Measurements from ENCODE around the gene PCGF3.

PCGF3 gene

DNA sequence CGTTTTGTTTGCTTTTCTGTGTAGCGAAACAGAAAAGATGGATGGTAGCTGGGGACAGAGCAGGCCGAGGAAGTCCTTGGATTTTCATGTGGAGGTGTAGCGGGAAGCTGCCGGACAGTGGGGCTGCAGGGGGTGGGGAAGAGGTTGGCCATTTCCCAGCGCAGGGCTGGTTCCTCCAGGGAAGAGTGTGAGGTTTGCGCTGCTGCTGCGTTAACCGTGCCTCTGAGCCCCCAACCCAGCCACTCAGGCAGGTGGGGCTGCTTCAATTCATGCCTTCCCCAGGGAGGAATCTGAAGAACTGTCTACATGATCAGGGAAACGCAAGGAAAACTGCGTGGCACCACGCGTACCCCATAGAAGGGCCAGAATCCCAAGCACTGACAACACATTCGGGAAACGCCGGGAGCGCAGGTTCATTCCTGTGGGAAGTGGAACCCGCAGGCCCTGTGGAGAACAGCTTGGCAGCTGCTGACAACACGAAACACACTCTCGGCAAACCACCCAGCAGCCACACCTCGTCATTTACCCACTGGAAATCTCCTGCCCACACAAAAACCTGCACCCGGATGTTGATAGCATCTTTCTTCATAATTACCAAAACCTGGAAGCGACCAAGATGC lies 57.7 kb downstream of the PCGF3 start (continued):
- TF ChIP-seq, protein P1, sequence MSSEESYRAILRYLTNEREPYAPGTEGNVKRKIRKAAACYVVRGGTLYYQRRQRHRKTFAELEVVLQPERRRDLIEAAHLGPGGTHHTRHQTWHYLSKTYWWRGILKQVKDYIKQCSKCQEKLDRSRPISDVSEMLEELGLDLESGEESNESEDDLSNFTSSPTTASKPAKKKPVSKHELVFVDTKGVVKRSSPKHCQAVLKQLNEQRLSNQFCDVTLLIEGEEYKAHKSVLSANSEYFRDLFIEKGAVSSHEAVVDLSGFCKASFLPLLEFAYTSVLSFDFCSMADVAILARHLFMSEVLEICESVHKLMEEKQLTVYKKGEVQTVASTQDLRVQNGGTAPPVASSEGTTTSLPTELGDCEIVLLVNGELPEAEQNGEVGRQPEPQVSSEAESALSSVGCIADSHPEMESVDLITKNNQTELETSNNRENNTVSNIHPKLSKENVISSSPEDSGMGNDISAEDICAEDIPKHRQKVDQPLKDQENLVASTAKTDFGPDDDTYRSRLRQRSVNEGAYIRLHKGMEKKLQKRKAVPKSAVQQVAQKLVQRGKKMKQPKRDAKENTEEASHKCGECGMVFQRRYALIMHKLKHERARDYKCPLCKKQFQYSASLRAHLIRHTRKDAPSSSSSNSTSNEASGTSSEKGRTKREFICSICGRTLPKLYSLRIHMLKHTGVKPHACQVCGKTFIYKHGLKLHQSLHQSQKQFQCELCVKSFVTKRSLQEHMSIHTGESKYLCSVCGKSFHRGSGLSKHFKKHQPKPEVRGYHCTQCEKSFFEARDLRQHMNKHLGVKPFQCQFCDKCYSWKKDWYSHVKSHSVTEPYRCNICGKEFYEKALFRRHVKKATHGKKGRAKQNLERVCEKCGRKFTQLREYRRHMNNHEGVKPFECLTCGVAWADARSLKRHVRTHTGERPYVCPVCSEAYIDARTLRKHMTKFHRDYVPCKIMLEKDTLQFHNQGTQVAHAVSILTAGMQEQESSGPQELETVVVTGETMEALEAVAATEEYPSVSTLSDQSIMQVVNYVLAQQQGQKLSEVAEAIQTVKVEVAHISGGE (tag by site-specific recombination; conservative IDR thresholded peaks at IDR 0.05; ENCODE audit: low read depth): no peak
- TF ChIP-seq ZNF416 (tag by site-specific recombination; IDR thresholded peaks at IDR 0.05): no peak

DNA sequence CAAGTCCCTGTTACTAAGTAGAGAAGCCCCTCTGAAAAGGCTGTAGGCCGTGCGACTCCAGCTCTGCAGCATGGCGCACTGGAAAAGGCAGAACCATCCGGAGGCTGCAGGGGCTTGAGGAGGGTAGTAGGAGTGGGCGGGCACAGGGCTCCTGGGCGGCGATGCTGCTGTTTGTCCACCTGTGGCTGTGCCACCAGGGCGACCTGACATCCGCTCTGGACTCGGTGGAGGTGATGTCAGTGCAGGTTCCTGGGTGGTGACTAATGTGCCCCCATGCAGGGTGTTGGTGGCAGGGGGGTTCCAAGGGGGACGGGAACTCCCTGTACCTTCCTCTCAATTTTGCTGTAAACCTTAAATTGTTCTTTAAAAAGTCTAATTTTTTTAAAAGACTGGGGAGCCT lies 58.3 kb downstream of the PCGF3 start:
- Histone ChIP-seq H3K4me3 (ENCODE audit: low read depth, low read length) (no peak overlapping the region), H3K4me1 (ENCODE audit: control insufficient read depth, insufficient read depth, low read length) (no peaks in the 10 kb centered on the region), H3K36me3 (ENCODE audit: control insufficient read depth in 2 of 2, insufficient read depth in 1 of 2, low read length in 2 of 2) (peaks cover 0 to 72% of the 10 kb centered on the region in 2 experiments; a peak in 1 of 3 replicates), H3K27ac (ENCODE audit: extremely low read depth, low read depth, low read length) (no peak overlapping the region), H3K9me3 (ENCODE audit: control insufficient read depth, insufficient read depth, low read depth, low read length) (no peaks in the 10 kb centered on the region)
- TF ChIP-seq ZNF155 (tag by site-specific recombination; IDR thresholded peaks at IDR 0.05): no peak
- TF ChIP-seq ZNF221 (tag by site-specific recombination; IDR thresholded peaks at IDR 0.05; ENCODE audit: borderline replicate concordance): no peak
- no peak for TF ChIP-seq GLI4 (tag by site-specific recombination; IDR thresholded peaks at IDR 0.05)
- TF ChIP-seq SCRT1 (tag by site-specific recombination; IDR thresholded peaks at IDR 0.05; ENCODE audit: borderline replicate concordance): no peak
- TF ChIP-seq ZNF140 (tag by site-specific recombination; IDR thresholded peaks at IDR 0.05): no peak
- no peak for TF ChIP-seq ZBTB7A (tag by site-specific recombination; IDR thresholded peaks at IDR 0.05; ENCODE audit: low read depth)
- no peak for TF ChIP-seq ZBTB48 (tag by site-specific recombination; IDR thresholded peaks at IDR 0.05)
- TF ChIP-seq GLIS1 (tag by site-specific recombination; IDR thresholded peaks at IDR 0.05): peak; percentile 17; the same call in 1 of the 2 replicates
- TF ChIP-seq ZNF121 (tag by site-specific recombination; IDR thresholded peaks at IDR 0.05): no peak
- ChIA-PET POLR2A (no interaction called here), CTCF (no interaction called here)

DNA sequence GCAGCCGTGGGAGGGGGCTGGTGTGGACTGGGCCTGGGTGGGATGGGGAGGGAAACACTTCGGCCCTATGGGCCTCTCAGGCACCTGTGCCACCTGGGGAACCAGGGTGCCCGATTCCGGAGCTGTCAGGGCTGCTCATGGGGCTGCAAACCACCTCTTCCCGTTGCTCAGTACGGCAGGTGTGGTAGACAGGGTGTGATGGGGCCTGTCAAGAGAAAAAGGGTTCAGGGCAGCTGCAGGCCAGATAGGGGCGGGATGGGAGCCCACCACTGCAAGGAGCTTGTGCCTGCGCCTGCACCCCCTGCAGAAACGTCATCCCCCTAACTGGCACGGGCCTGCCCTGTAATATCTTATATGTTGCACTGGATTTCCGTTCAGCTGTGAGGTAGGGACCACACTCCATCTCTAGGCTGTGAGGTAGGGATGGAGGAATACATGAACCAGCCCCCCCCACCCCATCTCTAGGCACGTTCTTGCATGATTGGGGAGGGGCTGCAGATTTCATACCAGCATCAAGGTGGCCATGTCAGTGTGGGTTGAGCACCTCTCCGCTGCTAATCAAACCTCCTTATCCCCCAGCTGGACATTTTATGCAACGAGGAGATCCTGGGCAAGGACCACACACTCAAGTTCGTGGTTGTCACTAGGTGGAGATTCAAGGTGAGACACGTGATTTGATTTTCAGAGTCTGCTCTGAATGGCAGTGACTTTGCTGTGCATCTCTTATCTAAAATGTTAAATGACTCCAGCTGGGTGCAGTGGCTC lies 59.0 kb downstream of the PCGF3 start:
- TF ChIP-seq GFI1B (tag by site-specific recombination; IDR thresholded peaks at IDR 0.05) (no peak), ZNF121 (tag by site-specific recombination; IDR thresholded peaks at IDR 0.05) (no peak), MEIS1 (CRISPR knock-in tag; IDR thresholded peaks at IDR 0.05; ENCODE audit: borderline replicate concordance) (no peak), ZNF529 (tag by site-specific recombination; IDR thresholded peaks at IDR 0.05; ENCODE audit: insufficient replicate concordance) (no peak), ZNF132 (tag by site-specific recombination; IDR thresholded peaks at IDR 0.05; ENCODE audit: borderline replicate concordance) (no peak), GLI2 (tag by site-specific recombination; IDR thresholded peaks at IDR 0.05; ENCODE audit: borderline replicate concordance, low read depth) (no peak), ZNF558 (tag by site-specific recombination; IDR thresholded peaks at IDR 0.05) (no peak), ZNF114 (tag by site-specific recombination; IDR thresholded peaks at IDR 0.05) (no peak), ZNF792 (tag by site-specific recombination; IDR thresholded peaks at IDR 0.05) (no peak), IKZF3 (tag by site-specific recombination; IDR thresholded peaks at IDR 0.05) (no peak), ZNF157 (tag by site-specific recombination; IDR thresholded peaks at IDR 0.05) (no peak), ZNF76 (tag by site-specific recombination; IDR thresholded peaks at IDR 0.05; ENCODE audit: borderline replicate concordance, low read depth) (no peak), ZNF600 (tag by site-specific recombination; IDR thresholded peaks at IDR 0.05) (no peak), GLIS1 (tag by site-specific recombination; IDR thresholded peaks at IDR 0.05) (no peak), ZNF214 (tag by site-specific recombination; IDR thresholded peaks at IDR 0.05; ENCODE audit: borderline replicate concordance) (no peak)
- TF ChIP-seq, protein P2, sequence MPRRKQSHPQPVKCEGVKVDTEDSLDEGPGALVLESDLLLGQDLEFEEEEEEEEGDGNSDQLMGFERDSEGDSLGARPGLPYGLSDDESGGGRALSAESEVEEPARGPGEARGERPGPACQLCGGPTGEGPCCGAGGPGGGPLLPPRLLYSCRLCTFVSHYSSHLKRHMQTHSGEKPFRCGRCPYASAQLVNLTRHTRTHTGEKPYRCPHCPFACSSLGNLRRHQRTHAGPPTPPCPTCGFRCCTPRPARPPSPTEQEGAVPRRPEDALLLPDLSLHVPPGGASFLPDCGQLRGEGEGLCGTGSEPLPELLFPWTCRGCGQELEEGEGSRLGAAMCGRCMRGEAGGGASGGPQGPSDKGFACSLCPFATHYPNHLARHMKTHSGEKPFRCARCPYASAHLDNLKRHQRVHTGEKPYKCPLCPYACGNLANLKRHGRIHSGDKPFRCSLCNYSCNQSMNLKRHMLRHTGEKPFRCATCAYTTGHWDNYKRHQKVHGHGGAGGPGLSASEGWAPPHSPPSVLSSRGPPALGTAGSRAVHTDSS (tag by site-specific recombination; IDR thresholded peaks at IDR 0.05): no peak
- TF ChIP-seq, protein P3, sequence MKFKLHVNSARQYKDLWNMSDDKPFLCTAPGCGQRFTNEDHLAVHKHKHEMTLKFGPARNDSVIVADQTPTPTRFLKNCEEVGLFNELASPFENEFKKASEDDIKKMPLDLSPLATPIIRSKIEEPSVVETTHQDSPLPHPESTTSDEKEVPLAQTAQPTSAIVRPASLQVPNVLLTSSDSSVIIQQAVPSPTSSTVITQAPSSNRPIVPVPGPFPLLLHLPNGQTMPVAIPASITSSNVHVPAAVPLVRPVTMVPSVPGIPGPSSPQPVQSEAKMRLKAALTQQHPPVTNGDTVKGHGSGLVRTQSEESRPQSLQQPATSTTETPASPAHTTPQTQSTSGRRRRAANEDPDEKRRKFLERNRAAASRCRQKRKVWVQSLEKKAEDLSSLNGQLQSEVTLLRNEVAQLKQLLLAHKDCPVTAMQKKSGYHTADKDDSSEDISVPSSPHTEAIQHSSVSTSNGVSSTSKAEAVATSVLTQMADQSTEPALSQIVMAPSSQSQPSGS (tag by site-specific recombination; IDR thresholded peaks at IDR 0.05; ENCODE audit: low read depth): no peak
- ChIA-PET POLR2A (interaction anchor here (0.7 kb wide), 1 partner anchor 18 kb away, joined by 3 read pairs; no protein-coding TSS in a partner anchor), CTCF (no interaction called here)
- H3K9me3 ChIP-seq (ENCODE audit: control insufficient read depth, insufficient read depth, low read depth, low read length): no peaks in the 10 kb centered on the region
- peaks cover 0 to 79% of the 10 kb centered on the region in 2 experiments; a peak in 1 of 3 replicates for H3K36me3 ChIP-seq (ENCODE audit: control insufficient read depth in 2 of 2, insufficient read depth in 1 of 2, low read length in 2 of 2)
- H3K4me1 ChIP-seq (ENCODE audit: control insufficient read depth, insufficient read depth, low read length): no peaks in the 10 kb centered on the region
- no peak overlapping the region for H3K4me3 ChIP-seq (ENCODE audit: low read depth, low read length)
- H3K27ac ChIP-seq (ENCODE audit: extremely low read depth, low read depth, low read length): no peak overlapping the region
